Measurements from ENCODE around the gene MMS19. TPM values are rescaled to one million over a fixed set of nuclear protein-coding genes. Genes with fewer than 3 reads are reported as not detected.

MMS19 gene
- total RNA-seq, 1 donor from 2014 or later = 127 TPM

DNA sequence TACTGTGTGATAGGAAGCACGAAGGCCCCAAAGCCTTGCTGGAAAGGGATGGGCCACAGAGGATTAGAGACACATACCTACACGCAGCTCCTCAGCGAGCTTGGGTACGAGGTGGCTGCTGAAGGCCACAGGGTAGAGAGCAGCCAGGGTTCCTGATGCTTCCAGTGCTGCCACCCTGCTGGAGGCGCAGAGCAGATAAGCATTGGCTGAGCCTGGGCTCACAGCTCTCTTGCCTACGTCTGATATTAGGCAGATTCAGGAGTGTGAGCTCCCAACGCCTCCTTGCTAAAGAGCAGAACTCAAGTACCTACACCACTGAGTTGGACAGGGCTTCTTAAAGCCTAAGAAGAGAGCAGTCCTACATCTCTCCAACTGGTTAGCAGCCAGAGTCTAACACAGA, 32.2 kb downstream of the MMS19 start:
- H3K36me3 Mint-ChIP-seq (ENCODE audit: low read depth, unreplicated experiment) = peaks cover 49% of the 10 kb centered on the region
- H3K4me1 Mint-ChIP-seq (ENCODE audit: unreplicated experiment) = peaks cover 24% of the 10 kb centered on the region
- no peaks in the 10 kb centered on the region for H3K9me3 Mint-ChIP-seq (ENCODE audit: unreplicated experiment)
- no peak for DNase-seq (ENCODE audit: low spot score)
- TF ChIP-seq, protein P1, sequence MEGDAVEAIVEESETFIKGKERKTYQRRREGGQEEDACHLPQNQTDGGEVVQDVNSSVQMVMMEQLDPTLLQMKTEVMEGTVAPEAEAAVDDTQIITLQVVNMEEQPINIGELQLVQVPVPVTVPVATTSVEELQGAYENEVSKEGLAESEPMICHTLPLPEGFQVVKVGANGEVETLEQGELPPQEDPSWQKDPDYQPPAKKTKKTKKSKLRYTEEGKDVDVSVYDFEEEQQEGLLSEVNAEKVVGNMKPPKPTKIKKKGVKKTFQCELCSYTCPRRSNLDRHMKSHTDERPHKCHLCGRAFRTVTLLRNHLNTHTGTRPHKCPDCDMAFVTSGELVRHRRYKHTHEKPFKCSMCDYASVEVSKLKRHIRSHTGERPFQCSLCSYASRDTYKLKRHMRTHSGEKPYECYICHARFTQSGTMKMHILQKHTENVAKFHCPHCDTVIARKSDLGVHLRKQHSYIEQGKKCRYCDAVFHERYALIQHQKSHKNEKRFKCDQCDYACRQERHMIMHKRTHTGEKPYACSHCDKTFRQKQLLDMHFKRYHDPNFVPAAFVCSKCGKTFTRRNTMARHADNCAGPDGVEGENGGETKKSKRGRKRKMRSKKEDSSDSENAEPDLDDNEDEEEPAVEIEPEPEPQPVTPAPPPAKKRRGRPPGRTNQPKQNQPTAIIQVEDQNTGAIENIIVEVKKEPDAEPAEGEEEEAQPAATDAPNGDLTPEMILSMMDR (IDR thresholded peaks at IDR 0.05; ENCODE audit: unreplicated experiment) = no peak
- H3K27ac Mint-ChIP-seq (ENCODE audit: unreplicated experiment) = no peak overlapping the region
- H3K4me3 Mint-ChIP-seq (ENCODE audit: unreplicated experiment) = no peak overlapping the region
- H3K27me3 Mint-ChIP-seq (ENCODE audit: unreplicated experiment) = peaks cover 5% of the 10 kb centered on the region

DNA sequence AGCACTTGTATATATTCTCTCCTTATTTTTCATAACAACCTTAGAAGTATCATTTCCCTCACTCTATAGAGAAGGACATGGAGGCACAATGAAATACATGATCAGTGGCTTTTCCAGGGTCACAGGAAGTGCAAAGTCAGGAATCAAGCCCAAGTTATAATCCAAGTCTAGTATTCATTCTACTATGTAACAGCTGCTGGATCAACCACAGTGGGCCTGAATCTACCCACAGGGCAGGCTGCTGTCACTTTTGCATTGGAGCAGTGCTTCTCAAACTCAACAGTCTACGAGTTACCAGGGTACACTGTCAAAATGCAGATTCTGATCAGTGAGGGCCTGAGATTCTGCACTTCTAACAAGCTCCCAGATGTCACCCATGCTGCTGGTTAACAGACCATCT, 34.0 kb downstream of the MMS19 start:
- TF ChIP-seq, protein P1 (IDR thresholded peaks at IDR 0.05; ENCODE audit: unreplicated experiment) = no peak
- DNase-seq (ENCODE audit: low spot score) = no peak
- H3K36me3 Mint-ChIP-seq (ENCODE audit: low read depth, unreplicated experiment) = peaks cover 51% of the 10 kb centered on the region
- peaks cover 7% of the 10 kb centered on the region for H3K27me3 Mint-ChIP-seq (ENCODE audit: unreplicated experiment)
- no peaks in the 10 kb centered on the region for H3K9me3 Mint-ChIP-seq (ENCODE audit: unreplicated experiment)
- peak overlapping the region; percentile 24 for H3K27ac Mint-ChIP-seq (ENCODE audit: unreplicated experiment)
- H3K4me1 Mint-ChIP-seq (ENCODE audit: unreplicated experiment) = peaks cover 7% of the 10 kb centered on the region
- H3K4me3 Mint-ChIP-seq (ENCODE audit: unreplicated experiment) = no peak overlapping the region

DNA sequence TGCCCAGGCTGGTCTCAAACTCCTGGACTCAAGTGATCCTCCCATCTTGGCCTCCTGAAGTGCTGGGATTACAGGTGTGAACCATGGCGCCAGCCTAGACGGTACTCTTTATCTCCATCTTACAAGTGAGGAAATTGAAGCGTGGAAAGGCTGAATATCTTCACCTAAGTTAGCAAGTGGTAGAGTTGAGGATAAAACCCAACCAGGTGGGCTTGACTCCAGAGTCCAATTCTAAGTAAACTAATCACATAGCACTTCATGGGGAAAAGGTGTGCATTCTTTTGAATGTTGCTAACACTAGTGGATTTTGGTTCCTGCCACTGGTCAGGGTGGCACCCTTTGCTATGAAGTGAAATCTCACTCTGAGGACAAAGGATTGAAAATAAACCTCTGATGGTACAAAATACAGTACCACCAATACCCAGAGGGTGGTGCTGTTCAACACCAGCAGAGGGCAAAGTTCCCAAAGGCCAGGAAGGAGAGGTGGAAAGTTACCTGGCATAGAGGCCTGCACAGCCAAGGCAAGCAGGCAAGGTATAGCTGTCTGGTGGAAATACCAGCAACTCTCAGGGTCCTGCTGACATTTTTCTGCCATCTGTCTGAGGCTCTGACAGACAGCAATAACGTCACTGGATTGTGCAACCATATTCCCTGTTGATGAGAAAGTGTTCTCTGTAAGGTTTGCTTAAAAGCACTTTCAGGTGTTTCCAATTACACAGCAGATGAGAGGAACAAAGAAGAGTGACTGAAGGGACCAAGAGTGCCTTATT, 34.7 kb downstream of the MMS19 start:
- Mint-ChIP-seq H3K27me3 (ENCODE audit: unreplicated experiment) (peaks cover 7% of the 10 kb centered on the region), H3K4me3 (ENCODE audit: unreplicated experiment) (no peak overlapping the region), H3K9me3 (ENCODE audit: unreplicated experiment) (no peaks in the 10 kb centered on the region), H3K36me3 (ENCODE audit: low read depth, unreplicated experiment) (peaks cover 58% of the 10 kb centered on the region), H3K27ac (ENCODE audit: unreplicated experiment) (no peak overlapping the region), H3K4me1 (ENCODE audit: unreplicated experiment) (peaks cover 2% of the 10 kb centered on the region)
- TF ChIP-seq, protein P1 (IDR thresholded peaks at IDR 0.05; ENCODE audit: unreplicated experiment) = peak; percentile 89
- peak; percentile 65 for DNase-seq (ENCODE audit: low spot score)

DNA sequence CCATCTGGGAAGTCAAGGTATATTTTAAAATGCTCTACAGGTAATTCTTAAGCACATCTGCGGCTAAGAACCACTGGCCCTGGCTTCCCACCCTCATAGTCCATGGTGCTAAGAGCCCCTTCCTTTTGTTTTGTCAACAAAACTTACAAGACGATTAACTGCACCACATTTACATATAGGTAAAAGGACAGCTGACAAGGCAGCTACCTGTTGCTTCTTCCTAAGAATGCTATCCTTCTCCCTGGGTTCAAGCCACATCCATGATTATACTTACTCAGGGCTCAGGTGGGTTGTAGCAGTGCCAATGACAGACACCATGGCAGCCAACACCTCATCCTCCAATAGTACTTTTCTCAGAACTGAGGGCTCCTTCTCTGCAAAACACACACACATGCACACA, 35.9 kb downstream of the MMS19 start:
- Mint-ChIP-seq H3K27ac (ENCODE audit: unreplicated experiment) (no peak overlapping the region), H3K27me3 (ENCODE audit: unreplicated experiment) (peaks cover 6% of the 10 kb centered on the region), H3K4me3 (ENCODE audit: unreplicated experiment) (no peak overlapping the region), H3K4me1 (ENCODE audit: unreplicated experiment) (no peaks in the 10 kb centered on the region), H3K36me3 (ENCODE audit: low read depth, unreplicated experiment) (peaks cover 64% of the 10 kb centered on the region), H3K9me3 (ENCODE audit: unreplicated experiment) (no peaks in the 10 kb centered on the region)
- DNase-seq (ENCODE audit: low spot score) = no peak
- TF ChIP-seq, protein P1 (IDR thresholded peaks at IDR 0.05; ENCODE audit: unreplicated experiment) = no peak

DNA sequence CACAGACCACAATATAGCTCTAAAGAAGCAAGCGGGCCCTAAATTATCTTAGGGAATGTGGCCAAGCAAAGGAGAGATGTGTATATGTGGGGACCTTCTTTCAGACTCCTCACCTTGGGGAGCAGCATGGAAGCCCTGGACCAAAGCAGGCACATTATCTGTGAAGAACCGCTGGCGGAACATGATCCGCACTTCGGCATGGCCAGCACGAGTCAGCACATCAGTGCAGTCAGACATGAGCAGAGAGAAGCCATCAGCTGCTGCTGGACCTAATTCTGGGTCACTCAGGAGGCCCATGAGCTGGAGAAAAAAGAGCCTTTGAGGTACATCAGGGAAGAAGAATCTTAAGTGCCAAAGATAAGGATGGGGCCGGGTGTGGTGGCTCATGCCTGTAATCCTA, 38.3 kb downstream of the MMS19 start:
- H3K4me1 Mint-ChIP-seq (ENCODE audit: unreplicated experiment) = no peaks in the 10 kb centered on the region
- TF ChIP-seq, protein P1 (IDR thresholded peaks at IDR 0.05; ENCODE audit: unreplicated experiment) = no peak
- H3K36me3 Mint-ChIP-seq (ENCODE audit: low read depth, unreplicated experiment) = peaks cover 64% of the 10 kb centered on the region
- H3K4me3 Mint-ChIP-seq (ENCODE audit: unreplicated experiment) = no peak overlapping the region
- no peak for DNase-seq (ENCODE audit: low spot score)
- H3K9me3 Mint-ChIP-seq (ENCODE audit: unreplicated experiment) = no peaks in the 10 kb centered on the region
- peaks cover 7% of the 10 kb centered on the region for H3K27me3 Mint-ChIP-seq (ENCODE audit: unreplicated experiment)
- peak overlapping the region; percentile 48 for H3K27ac Mint-ChIP-seq (ENCODE audit: unreplicated experiment)

All from endothelial cell (in vitro differentiated cells).